OCI-LY3 (cell line): ENCODE results near the gene OR4F6.

ENCODE experiments used
- CTCF ChIP-seq: fragments of 200-600, 300-600 bp; sonication (generic); IDR thresholded peaks from 2 replicates; pipeline ENCODE4 v1.5.1; 2014; ENCODE audit warnings: antibody characterized with exemption, low read length, low read depth
- EZH2phosphoT487 ChIP-seq: fragments of 200-600 bp; shearing (Covaris generic); IDR thresholded peaks from 2 replicates; pipeline ENCODE4 v1.6.1; 2018; ENCODE audit warnings: antibody characterized with exemption, mixed run types, low read depth

- TF ChIP-seq CTCF (no peak), EZH2phosphoT487 (no peak)
Measured at GRCh38 chr15:101772921-101773320, 30.4 kb upstream of the OR4F6 start.
